Adrenal gland (tissue), 5 donors: ENCODE results near the gene DLEC1.

ENCODE experiments used
- POLR2A ChIP-seq, 2 donors: fragments of 450-650 bp; IDR thresholded peaks; one replicate each; pipeline ENCODE4 v1.6.1; 2017; ENCODE audit warnings: antibody characterized with exemption in 2 of 2, mild to moderate bottlenecking in 2 of 2, moderate library complexity in 1 of 2
- TF ChIP-seq, protein P1 (sequence below), 6 experiments: fragments of 450-650 bp in 4 of 6; fragments of 200-600 bp in 2 of 6; sonication (generic) in 1 of 6; IDR thresholded peaks; 1 replicate in 5 of 6; 2 replicates in 1 of 6; pipeline versions ENCODE4 v1.5.1 to v1.8.0; 2016 to 2021; ENCODE audit warnings: antibody characterized with exemption in 6 of 6, mild to moderate bottlenecking in 2 of 6, moderate library complexity in 1 of 6
- donor health status: DM: no; HTN: no; CAD: no.

DNA sequence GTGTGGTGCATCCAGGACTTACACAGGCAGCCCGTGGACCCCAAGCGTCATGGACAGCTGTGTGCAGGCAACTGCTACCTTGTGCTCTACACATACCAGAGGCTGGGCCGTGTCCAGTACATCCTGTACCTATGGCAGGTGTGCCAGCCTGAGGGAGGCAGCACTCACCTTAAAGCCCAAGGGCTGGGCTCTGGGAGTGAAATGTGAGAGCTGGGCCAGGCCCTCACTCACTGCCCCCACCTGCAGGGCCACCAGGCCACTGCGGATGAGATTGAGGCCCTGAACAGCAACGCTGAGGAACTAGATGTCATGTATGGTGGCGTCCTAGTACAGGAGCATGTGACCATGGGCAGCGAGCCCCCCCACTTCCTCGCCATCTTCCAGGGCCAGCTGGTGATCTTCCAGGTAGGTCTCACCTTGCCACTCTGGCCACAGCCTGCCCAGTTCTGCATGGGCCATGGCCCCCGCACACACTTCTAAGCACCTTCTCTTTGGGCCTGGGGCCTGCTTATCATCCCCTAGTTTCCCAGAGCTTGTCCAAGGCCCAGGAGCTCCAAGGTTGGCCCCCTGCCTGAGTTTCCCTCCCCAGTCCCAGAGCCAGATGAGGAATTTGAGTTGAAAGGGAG lies 37.4 kb upstream of the DLEC1 start:
- TF ChIP-seq, protein P1, sequence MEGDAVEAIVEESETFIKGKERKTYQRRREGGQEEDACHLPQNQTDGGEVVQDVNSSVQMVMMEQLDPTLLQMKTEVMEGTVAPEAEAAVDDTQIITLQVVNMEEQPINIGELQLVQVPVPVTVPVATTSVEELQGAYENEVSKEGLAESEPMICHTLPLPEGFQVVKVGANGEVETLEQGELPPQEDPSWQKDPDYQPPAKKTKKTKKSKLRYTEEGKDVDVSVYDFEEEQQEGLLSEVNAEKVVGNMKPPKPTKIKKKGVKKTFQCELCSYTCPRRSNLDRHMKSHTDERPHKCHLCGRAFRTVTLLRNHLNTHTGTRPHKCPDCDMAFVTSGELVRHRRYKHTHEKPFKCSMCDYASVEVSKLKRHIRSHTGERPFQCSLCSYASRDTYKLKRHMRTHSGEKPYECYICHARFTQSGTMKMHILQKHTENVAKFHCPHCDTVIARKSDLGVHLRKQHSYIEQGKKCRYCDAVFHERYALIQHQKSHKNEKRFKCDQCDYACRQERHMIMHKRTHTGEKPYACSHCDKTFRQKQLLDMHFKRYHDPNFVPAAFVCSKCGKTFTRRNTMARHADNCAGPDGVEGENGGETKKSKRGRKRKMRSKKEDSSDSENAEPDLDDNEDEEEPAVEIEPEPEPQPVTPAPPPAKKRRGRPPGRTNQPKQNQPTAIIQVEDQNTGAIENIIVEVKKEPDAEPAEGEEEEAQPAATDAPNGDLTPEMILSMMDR (IDR thresholded peaks at IDR 0.05): no peak
- TF ChIP-seq POLR2A (IDR thresholded peaks at IDR 0.05): no peak
